Smooth muscle cell of the coronary artery (primary cell): ENCODE results near the gene KMT5C. TPM values are rescaled to one million over a fixed set of nuclear protein-coding genes. Genes with fewer than 3 reads are reported as not detected.

Experiments used
- total RNA-seq: library from RNA; depleted of rRNA; stranded (reverse); fragments of >200 nt; gene quantifications from 2 replicates; pipeline ENCODE4 v1.2.3, GENCODE V29; 2014; ENCODE audit warnings: low replicate concordance

Gene KMT5C
- total RNA-seq = 5.8 and 10.8 TPM in 2 replicates

GRCh38 chr19:55339105-55339888, at the start of gene KMT5C:
KMT5C (plus strand) TSS chr19:55339876; CDS start chr19:55341937, 2,061 bp downstream.

DNA sequence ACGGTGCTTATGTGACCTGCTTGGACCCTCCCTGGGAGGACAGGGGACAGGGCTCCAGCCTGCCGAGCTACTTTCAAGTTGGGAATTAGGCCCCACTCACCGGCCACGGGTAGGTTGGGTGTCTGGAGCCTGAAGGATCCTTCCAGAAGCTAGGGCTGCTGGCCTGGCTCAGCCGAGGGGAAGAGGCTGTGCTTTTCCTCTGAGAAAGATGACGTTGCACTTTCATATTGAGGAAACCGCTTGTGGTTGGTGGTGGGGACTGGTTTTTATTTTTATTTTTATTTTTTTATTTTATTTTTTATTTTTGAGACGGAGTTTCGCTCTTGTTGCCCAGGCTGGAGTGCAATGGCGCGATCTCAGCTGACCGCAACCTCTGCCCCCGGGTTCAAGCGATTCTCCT, 14.5 kb upstream of the KMT5C start, which contains the start of gene TMEM150B:
TMEM150B (minus strand) TSS at position 170 of the 400 bp plus-strand sequence. CDS start 4,305 bp downstream, outside the sequence.

GRCh38 chr19:55354698-55355212, 15.1 kb downstream of the KMT5C start, which contains the start of gene COX6B2:
COX6B2 (minus strand) TSS chr19:55354719; CDS start chr19:55354521, 198 bp downstream.

DNA sequence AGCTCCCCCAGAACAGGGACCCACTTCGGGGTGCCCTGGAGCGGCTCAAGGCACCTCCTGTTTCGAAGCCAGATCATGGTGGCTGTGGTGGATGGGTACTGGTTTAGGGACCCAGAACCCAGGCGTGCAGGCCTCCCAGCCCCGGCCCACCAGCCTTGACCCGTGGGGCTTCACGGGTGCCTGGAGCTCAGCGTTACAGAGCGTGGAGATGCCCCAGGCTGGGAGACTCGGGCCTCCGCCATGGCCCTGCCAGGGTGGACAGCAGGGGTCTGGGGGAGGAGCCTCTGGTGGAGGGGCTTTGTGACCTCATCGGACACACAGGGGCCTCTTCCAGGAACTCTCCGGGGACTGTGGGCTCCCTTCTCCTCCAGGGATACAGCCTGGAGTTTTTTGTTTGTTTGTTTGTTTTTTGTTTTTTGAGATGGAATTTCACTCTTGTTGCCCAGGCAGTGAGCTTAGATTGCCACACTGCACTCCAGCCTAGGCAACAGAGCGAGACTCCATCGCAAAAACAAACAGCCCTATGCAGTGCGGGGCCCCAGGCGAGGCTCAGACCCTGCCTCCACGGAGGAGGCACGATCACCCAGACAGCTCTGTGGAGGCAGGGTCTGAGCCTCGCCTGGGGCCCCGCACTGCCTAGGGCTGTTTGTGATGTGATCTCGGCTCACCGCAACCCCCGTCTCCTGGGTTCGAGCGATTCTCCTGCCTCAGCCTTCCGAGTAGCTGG, 23.5 kb downstream of the KMT5C start, which contains the start of gene GARIN5B:
GARIN5B (minus strand) TSS at position 271 of the 727 bp plus-strand sequence; CDS start at position 77, 194 bp downstream.

DNA sequence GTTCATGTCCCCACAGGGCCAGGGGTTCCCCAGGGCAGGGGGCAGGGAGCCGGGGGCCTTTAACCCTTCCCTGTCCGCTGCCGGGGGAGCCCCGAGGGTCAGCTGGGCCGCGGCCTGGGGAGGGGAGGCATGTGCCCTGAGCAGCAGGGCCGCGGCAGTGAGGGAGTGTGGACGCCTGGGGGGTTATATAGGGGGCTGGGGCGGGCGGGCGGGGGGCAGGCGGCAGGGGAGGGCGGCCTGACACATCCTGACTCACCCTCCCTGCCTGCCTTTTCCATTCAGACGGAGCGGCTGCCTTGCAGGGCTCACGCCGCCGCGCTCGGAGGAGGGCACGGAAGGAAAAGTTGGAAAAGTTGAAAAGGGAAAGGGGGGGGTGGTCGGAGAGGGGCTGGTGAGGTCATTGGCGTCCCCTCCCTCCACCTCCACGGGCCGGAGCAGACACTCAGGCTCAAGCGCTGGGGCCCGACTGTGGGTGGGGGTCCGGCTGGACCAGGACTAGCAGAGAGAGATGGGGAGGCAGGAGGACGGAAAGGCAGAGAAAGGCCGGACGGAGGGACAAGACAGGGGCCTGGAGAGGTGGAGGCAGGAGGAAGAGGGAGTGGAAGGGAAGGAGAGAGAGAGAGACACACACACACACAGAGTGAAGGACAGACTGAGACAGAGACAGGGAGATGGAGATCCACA, 30.8 kb downstream of the KMT5C start, which contains the start of gene IL11:
IL11 (minus strand) TSS at position 159 of the 684 bp plus-strand sequence; CDS start at position 6, 153 bp downstream.

GRCh38 chr19:55376241-55376933, 36.7 kb downstream of the KMT5C start, which contains the start of gene TMEM190:
TMEM190 (plus strand) TSS chr19:55376826; CDS start chr19:55376854, 28 bp downstream.

GRCh38 chr19:55384131-55384919, 44.6 kb downstream of the KMT5C start, which contains the start of gene TMEM238:
TMEM238 (minus strand) TSS chr19:55384292; CDS start chr19:55384259, 33 bp downstream.

GRCh38 chr19:55385724-55386492, 46.2 kb downstream of the KMT5C start, which contains the start of gene RPL28:
RPL28 (plus strand) TSS chr19:55385932; CDS start chr19:55386358, 426 bp downstream.

Other genes starting within 250 kb of the KMT5C start
- gene PPP1R12C, start 222.2 kb upstream of the KMT5C start, total RNA-seq = 17.8 and 30.4 TPM in 2 replicates
- gene TNNT1, start 190.7 kb upstream of the KMT5C start, total RNA-seq = 1.4 and 2.5 TPM in 2 replicates
- gene TNNI3, start 182.1 kb upstream of the KMT5C start, total RNA-seq = not detected in 2 replicates
- gene DNAAF3, start 173.3 kb upstream of the KMT5C start, total RNA-seq = 0.23 and 0.30 TPM in 2 replicates
- under 0.01 TPM in 1 of 2 replicates, not detected in the other for gene SYT5, start 159.6 kb upstream of the KMT5C start, total RNA-seq
- gene PTPRH, start 130.4 kb upstream of the KMT5C start, total RNA-seq = 2.5 and 3.9 TPM in 2 replicates
- 0.98 and 1.2 TPM in 2 replicates for gene TMEM86B, start 111.1 kb upstream of the KMT5C start, total RNA-seq
- gene PPP6R1, start 80.9 kb upstream of the KMT5C start, total RNA-seq = 18.2 and 30.9 TPM in 2 replicates
- gene HSPBP1, start 59.8 kb upstream of the KMT5C start, total RNA-seq = 18.0 and 25.8 TPM in 2 replicates
- 6.9 and 11.3 TPM in 2 replicates for gene BRSK1, start 55.9 kb upstream of the KMT5C start, total RNA-seq
- not detected in 2 replicates for gene TMEM150B, start 14.5 kb upstream of the KMT5C start, total RNA-seq
- not detected in 2 replicates for gene COX6B2, start 14.8 kb downstream of the KMT5C start, total RNA-seq
- gene GARIN5B, start 23.4 kb downstream of the KMT5C start, total RNA-seq = not detected in 2 replicates
- 0.23 and 4.7 TPM in 2 replicates for gene IL11, start 30.6 kb downstream of the KMT5C start, total RNA-seq
- gene TMEM190, start 37.0 kb downstream of the KMT5C start, total RNA-seq = not detected in 2 replicates
- gene TMEM238, start 44.4 kb downstream of the KMT5C start, total RNA-seq = 0.30 TPM in 1 of 2 replicates, not detected in the other
- 245 and 291 TPM in 2 replicates for gene RPL28, start 46.1 kb downstream of the KMT5C start, total RNA-seq
- 7.3 and 94.4 TPM in 2 replicates for gene UBE2S, start 67.9 kb downstream of the KMT5C start, total RNA-seq
- not detected in 2 replicates for gene SHISA7, start 103.4 kb downstream of the KMT5C start, total RNA-seq
- gene ISOC2, start 121.8 kb downstream of the KMT5C start, total RNA-seq = 23.4 and 87.9 TPM in 2 replicates
- not detected in 2 replicates for gene C19orf85, start 124.9 kb downstream of the KMT5C start, total RNA-seq
- gene ZNF628, start 136.7 kb downstream of the KMT5C start, total RNA-seq = 0.35 and 0.60 TPM in 2 replicates
- 6.7 and 15.1 TPM in 2 replicates for gene NAT14, start 145.3 kb downstream of the KMT5C start, total RNA-seq
- gene SSC5D, start 148.6 kb downstream of the KMT5C start, total RNA-seq = 0.68 and 5.7 TPM in 2 replicates
- not detected in 2 replicates for gene SBK2, start 197.3 kb downstream of the KMT5C start, total RNA-seq
- not detected in 2 replicates for gene SBK3, start 205.7 kb downstream of the KMT5C start, total RNA-seq
- gene ZNF579, start 241.0 kb downstream of the KMT5C start, total RNA-seq = 0.94 and 3.3 TPM in 2 replicates